Liver (tissue), 9 donors: ENCODE measurements around the gene TMEM184A. TPM values are rescaled to one million over a fixed set of nuclear protein-coding genes. Genes with fewer than 3 reads are reported as not detected.

Experiments
- DNase-seq: peaks from one replicate; pipeline ENCODE4 v3.0.0-alpha.2; 2017; ENCODE audit warnings: low spot score
- H3K27ac ChIP-seq, 2 donors: one replicate each; pipeline ENCODE4 v1.7.0; 2013; ENCODE audit warnings: inconsistent platforms in 2 of 2, low read length in 2 of 2, control low read depth in 1 of 2, low read depth in 1 of 2, mild to moderate bottlenecking in 1 of 2
- H3K27me3 ChIP-seq, 4 donors: one replicate each; pipeline versions ENCODE4 v1.6.1 to v1.7.0; 2013; ENCODE audit warnings: low read length in 3 of 4, inconsistent platforms in 1 of 4, mild to moderate bottlenecking in 1 of 4, moderate library complexity in 1 of 4; ENCODE audit not compliant: control insufficient read depth in 4 of 4, insufficient read depth in 4 of 4
- H3K36me3 ChIP-seq, 4 donors: one replicate each; pipeline versions ENCODE4 v1.6.1 to v1.7.0; 2013; ENCODE audit warnings: low read length in 3 of 4, mild to moderate bottlenecking in 3 of 4, low read depth in 1 of 4, moderate library complexity in 1 of 4; ENCODE audit not compliant: control insufficient read depth in 4 of 4, insufficient read depth in 3 of 4
- H3K4me1 ChIP-seq, 4 donors: one replicate each; pipeline versions ENCODE4 v1.6.1 to v1.7.0; 2013; ENCODE audit warnings: low read length in 3 of 4, mild to moderate bottlenecking in 3 of 4, moderate library complexity in 1 of 4; ENCODE audit not compliant: control insufficient read depth in 4 of 4, insufficient read depth in 4 of 4
- H3K4me3 ChIP-seq, 3 donors: one replicate each; pipeline versions ENCODE4 v1.6.1 to v1.7.0; 2013; ENCODE audit warnings: low read length in 3 of 3, control low read depth in 1 of 3, low read depth in 1 of 3, mild to moderate bottlenecking in 1 of 3
- H3K9ac ChIP-seq, 2 donors: one replicate each; pipeline ENCODE4 v1.7.0; 2013; ENCODE audit warnings: low read length in 2 of 2, mild to moderate bottlenecking in 2 of 2, moderate library complexity in 2 of 2, control low read depth in 1 of 2, low read depth in 1 of 2
- H3K9me3 ChIP-seq, 4 donors: one replicate each; pipeline versions ENCODE4 v1.6.1 to v1.7.0; 2013; ENCODE audit warnings: low read length in 3 of 4; ENCODE audit not compliant: control insufficient read depth in 4 of 4
- EGR1 ChIP-seq, 2 donors: IDR thresholded peaks; 2 replicates each; pipeline ENCODE4 v1.6.1; 2016 to 2018; ENCODE audit warnings: antibody characterized with exemption in 2 of 2, low read depth in 2 of 2
- FOXA2 ChIP-seq: IDR thresholded peaks from 2 replicates; pipeline ENCODE4 v1.6.1; 2016; ENCODE audit warnings: antibody characterized with exemption
- GABPA ChIP-seq, 2 donors: IDR thresholded peaks in 1 of 2; conservative IDR thresholded peaks in 1 of 2; 2 replicates each; pipeline ENCODE4 v1.6.1; 2016; ENCODE audit warnings: antibody characterized with exemption in 2 of 2, mild to moderate bottlenecking in 1 of 2, moderate library complexity in 1 of 2
- HNF4G ChIP-seq: IDR thresholded peaks from 2 replicates; pipeline ENCODE4 v1.6.1; 2016; ENCODE audit warnings: antibody characterized with exemption
- MAX ChIP-seq: IDR thresholded peaks from 2 replicates; pipeline ENCODE4 v1.6.1; 2016; ENCODE audit warnings: antibody characterized with exemption
- NR2F2 ChIP-seq: IDR thresholded peaks from 2 replicates; pipeline ENCODE4 v1.6.1; 2016; ENCODE audit warnings: antibody characterized with exemption
- RAD21 ChIP-seq, 2 donors: IDR thresholded peaks; 2 replicates each; pipeline ENCODE4 v1.6.1; 2016; ENCODE audit warnings: antibody characterized with exemption in 2 of 2, mild to moderate bottlenecking in 2 of 2
- SP1 ChIP-seq: IDR thresholded peaks from 2 replicates; pipeline ENCODE4 v1.6.1; 2018; ENCODE audit warnings: antibody characterized with exemption, mild to moderate bottlenecking
- TAF1 ChIP-seq: conservative IDR thresholded peaks from 2 replicates; pipeline ENCODE4 v1.6.1; 2016; ENCODE audit warnings: antibody characterized with exemption, mild to moderate bottlenecking
- YY1 ChIP-seq: IDR thresholded peaks from 2 replicates; pipeline ENCODE4 v1.6.1; 2016; ENCODE audit warnings: antibody characterized with exemption, mild to moderate bottlenecking
- ZBTB33 ChIP-seq: IDR thresholded peaks from 2 replicates; pipeline ENCODE4 v1.6.1; 2016; ENCODE audit warnings: antibody characterized with exemption
- WGBS: extraction: QIAGEN DNeasy Blood & Tissue Kit; methylation state at CpG from one replicate; pipeline ENCODE4 v1.1.7; 2013; 5-methylcytosine and 5-hydroxymethylcytosine counted together
- polyA plus RNA-seq, 2 donors: library from polyadenylated mRNA; stranded (reverse) in 1 of 2; unstranded in 1 of 2; fragments of 200-250 nt in 1 of 2; fragments of >200 nt in 1 of 2; fragmentation: Nextera tagmentation in 1 of 2; extraction: Ambion mirVana in 1 of 2; gene quantifications; one replicate each; pipeline versions ENCODE4 v1.2.1 to v1.2.3, GENCODE V29; 2013 to 2015
- total RNA-seq, 2 donors: library from RNA; depleted of rRNA; stranded (reverse); fragments of >200 nt; gene quantifications; one replicate each; pipeline ENCODE4 v1.2.3, GENCODE V29; 2014
- TF ChIP-seq, protein P1 (sequence below): IDR thresholded peaks from 2 replicates; pipeline ENCODE4 v1.6.1; 2016; ENCODE audit warnings: antibody characterized with exemption, mild to moderate bottlenecking
- donor health status: healthy.
- donor health status: healthy.
- donor health status: healthy.
- donor health status: healthy.
- donor health status: healthy.

TMEM184A gene
- total and polyA plus RNA-seq, 4 donors = 1.6 to 12.6 (median 11.4) TPM

- TF ChIP-seq EGR1 (IDR thresholded peaks at IDR 0.05; ENCODE audit: low read depth in 2 of 2) = no peak
- TF ChIP-seq HNF4G = no peak
- no peak for TF ChIP-seq TAF1
- no peak for TF ChIP-seq YY1
- TF ChIP-seq SP1 = no peak
- no peak for TF ChIP-seq NR2F2
- TF ChIP-seq FOXA2 = no peak
- TF ChIP-seq RAD21 (IDR thresholded peaks at IDR 0.05) = no peak
- TF ChIP-seq ZBTB33 = no peak
- DNase-seq = no peak
Measured at GRCh38 chr7:1550005-1550845, 5.8 kb downstream of the TMEM184A start.

DNA sequence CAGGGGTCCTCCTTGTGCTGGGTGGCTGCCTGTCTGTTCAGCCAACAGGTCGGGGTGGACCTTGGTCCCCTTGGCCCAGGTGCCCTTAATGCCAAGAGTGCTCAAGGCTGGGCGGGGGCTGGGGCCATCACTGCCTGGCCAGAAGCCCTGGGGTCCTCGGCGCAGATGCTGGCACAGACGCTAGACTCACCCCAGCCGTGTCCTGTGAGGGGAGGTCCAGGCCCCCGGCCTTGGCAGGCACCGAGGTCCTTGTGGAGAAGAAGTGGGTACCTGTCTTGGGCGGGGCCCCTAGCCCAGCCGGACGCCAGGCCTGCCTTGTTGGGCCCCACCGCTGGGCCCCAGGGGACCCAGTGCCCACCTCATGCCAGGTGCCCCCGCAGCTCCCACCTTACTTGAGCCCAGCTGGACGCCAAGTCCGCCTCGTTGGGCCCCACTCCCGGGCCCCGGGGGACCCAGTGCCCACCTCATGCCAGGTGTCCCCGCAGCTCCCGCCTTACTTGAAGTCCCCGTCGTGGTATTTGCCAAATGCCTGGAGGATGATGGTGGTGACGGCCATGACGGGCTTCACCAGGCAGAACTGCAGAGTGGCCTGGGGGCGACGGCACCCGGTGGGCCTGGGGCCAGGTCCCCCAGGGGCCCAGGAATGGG, 6.5 kb downstream of the TMEM184A start:
- Histone ChIP-seq H3K27ac (no peak overlapping the region), H3K9ac (no peak overlapping the region), H3K9me3 (no peaks in the 10 kb centered on the region), H3K36me3 (peaks cover 0 to 22% (median 11%) of the 10 kb centered on the region in 4 donors), H3K4me3 (no peak overlapping the region), H3K27me3 (no peaks in the 10 kb centered on the region), H3K4me1 (peaks cover 0 to 3% (median 2%) of the 10 kb centered on the region in 4 donors)
- WGBS = 94% methylated on average over 27 of the region's 27 CpGs
- TF ChIP-seq MAX (no peak), HNF4G (no peak), SP1 (no peak)
- DNase-seq = no peak

More at GRCh38 chr7:1550005-1550845, 5.8 kb downstream of the TMEM184A start:
- H3K9me3 ChIP-seq = no peaks in the 10 kb centered on the region
- H3K27me3 ChIP-seq = no peaks in the 10 kb centered on the region
- H3K36me3 ChIP-seq = peaks cover 0 to 22% (median 11%) of the 10 kb centered on the region in 4 donors
- H3K9ac ChIP-seq = no peak overlapping the region
- WGBS = 94% methylated on average over 42 of the region's 42 CpGs
- peaks cover 2 to 11% (median 7%) of the 10 kb centered on the region in 4 donors for H3K4me1 ChIP-seq
- no peak overlapping the region for H3K27ac ChIP-seq
- no peak overlapping the region for H3K4me3 ChIP-seq

DNA sequence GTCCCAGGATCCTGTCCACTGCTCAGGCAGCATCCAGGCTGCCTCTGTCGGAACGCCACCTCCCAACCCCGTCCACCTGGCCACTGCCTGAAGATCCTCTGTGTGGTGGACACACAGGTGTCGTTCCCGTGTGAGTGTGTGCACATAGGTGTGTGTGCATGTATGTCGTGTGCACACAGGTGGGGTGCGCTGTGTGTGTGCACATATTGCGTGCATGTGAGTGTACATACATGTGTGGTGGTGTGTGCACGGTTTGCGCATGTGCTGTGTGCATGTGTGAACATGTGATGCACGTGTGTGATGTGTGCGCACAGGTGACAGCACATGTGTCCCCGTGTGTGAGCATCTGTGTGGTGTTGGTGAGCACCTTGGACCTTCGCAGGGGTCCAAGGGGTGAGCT, 7.1 kb downstream of the TMEM184A start:
- Histone ChIP-seq H3K27ac (no peak overlapping the region), H3K9me3 (no peaks in the 10 kb centered on the region), H3K4me1 (no peaks in the 10 kb centered on the region), H3K9ac (no peak overlapping the region), H3K4me3 (no peak overlapping the region), H3K36me3 (peaks cover 0 to 22% (median 11%) of the 10 kb centered on the region in 4 donors), H3K27me3 (no peaks in the 10 kb centered on the region)
- no peak for TF ChIP-seq GABPA (IDR thresholded peaks at IDR 0.05 in 1 of 2, conservative IDR thresholded peaks at IDR 0.05 in 1 of 2)
- TF ChIP-seq FOXA2 = no peak
- no peak for TF ChIP-seq MAX
- TF ChIP-seq SP1 = no peak
- no peak for TF ChIP-seq EGR1 (IDR thresholded peaks at IDR 0.05; ENCODE audit: low read depth in 2 of 2)
- TF ChIP-seq, protein P1, sequence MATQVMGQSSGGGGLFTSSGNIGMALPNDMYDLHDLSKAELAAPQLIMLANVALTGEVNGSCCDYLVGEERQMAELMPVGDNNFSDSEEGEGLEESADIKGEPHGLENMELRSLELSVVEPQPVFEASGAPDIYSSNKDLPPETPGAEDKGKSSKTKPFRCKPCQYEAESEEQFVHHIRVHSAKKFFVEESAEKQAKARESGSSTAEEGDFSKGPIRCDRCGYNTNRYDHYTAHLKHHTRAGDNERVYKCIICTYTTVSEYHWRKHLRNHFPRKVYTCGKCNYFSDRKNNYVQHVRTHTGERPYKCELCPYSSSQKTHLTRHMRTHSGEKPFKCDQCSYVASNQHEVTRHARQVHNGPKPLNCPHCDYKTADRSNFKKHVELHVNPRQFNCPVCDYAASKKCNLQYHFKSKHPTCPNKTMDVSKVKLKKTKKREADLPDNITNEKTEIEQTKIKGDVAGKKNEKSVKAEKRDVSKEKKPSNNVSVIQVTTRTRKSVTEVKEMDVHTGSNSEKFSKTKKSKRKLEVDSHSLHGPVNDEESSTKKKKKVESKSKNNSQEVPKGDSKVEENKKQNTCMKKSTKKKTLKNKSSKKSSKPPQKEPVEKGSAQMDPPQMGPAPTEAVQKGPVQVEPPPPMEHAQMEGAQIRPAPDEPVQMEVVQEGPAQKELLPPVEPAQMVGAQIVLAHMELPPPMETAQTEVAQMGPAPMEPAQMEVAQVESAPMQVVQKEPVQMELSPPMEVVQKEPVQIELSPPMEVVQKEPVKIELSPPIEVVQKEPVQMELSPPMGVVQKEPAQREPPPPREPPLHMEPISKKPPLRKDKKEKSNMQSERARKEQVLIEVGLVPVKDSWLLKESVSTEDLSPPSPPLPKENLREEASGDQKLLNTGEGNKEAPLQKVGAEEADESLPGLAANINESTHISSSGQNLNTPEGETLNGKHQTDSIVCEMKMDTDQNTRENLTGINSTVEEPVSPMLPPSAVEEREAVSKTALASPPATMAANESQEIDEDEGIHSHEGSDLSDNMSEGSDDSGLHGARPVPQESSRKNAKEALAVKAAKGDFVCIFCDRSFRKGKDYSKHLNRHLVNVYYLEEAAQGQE = no peak
- WGBS = 88% methylated on average over 14 of the region's 14 CpGs
- no peak for DNase-seq
